Skeletal muscle satellite cell (primary cell): ENCODE measurements around the gene MYCL. TPM values are rescaled to one million over a fixed set of nuclear protein-coding genes. Genes with fewer than 3 reads are reported as not detected.

Experiments
- H3K27me3 ChIP-seq: 2 replicates; pipeline ENCODE4 v1.7.0; 2013; ENCODE audit warnings: low read length; ENCODE audit not compliant: control insufficient read depth, insufficient read depth
- H3K36me3 ChIP-seq: 2 replicates; pipeline ENCODE4 v1.7.0; 2013; ENCODE audit warnings: mild to moderate bottlenecking, control low read depth, low read length; ENCODE audit not compliant: insufficient read depth
- H3K4me1 ChIP-seq: 2 replicates; pipeline ENCODE4 v1.7.0; 2013; ENCODE audit warnings: low read length; ENCODE audit not compliant: control insufficient read depth, insufficient read depth
- H3K4me2 ChIP-seq: 2 replicates; pipeline ENCODE4 v1.7.0; 2013; ENCODE audit warnings: mild to moderate bottlenecking, low read length
- H3K4me3 ChIP-seq: 2 replicates; pipeline ENCODE4 v1.7.0; 2013; ENCODE audit warnings: low read length
- H3K9ac ChIP-seq: 2 replicates; pipeline ENCODE4 v1.7.0; 2013; ENCODE audit warnings: mild to moderate bottlenecking, low read depth, low read length, moderate library complexity
- H3K9me3 ChIP-seq: replicated peaks from 2 replicates; pipeline ENCODE4 v1.7.0; 2013; ENCODE audit warnings: mild to moderate bottlenecking, control low read depth, low read length
- total RNA-seq: library from RNA; depleted of rRNA; stranded (reverse); fragments of >200 nt; gene quantifications from 2 replicates; pipeline ENCODE4 v1.2.3, GENCODE V29; 2012; rRNA removed

Gene MYCL
- total RNA-seq: 0.25 and 1.5 TPM in 2 replicates

- H3K9me3 ChIP-seq: no peaks in the 10 kb centered on the region
- peak within 1 kb of the TSS; percentile 81 for H3K4me3 ChIP-seq
- H3K27me3 ChIP-seq: peaks cover 58% of the 10 kb centered on the region
- no peaks in the 10 kb centered on the region for H3K36me3 ChIP-seq
- peaks cover 24% of the 10 kb centered on the region for H3K4me1 ChIP-seq
- peak within 1 kb of the TSS; percentile 69 for H3K9ac ChIP-seq
- H3K4me2 ChIP-seq: peak within 1 kb of the TSS; percentile 99
These were observed at the start of gene MYCL for GRCh38 chr1:39901714-39902459. Gene MYCL (minus strand): TSS chr1:39901917. CDS start chr1:39901434, 483 bp downstream.

GRCh38 chr1:39949891-39950290, 48.2 kb upstream of the MYCL start:
- Histone ChIP-seq H3K9me3 (no peaks in the 10 kb centered on the region), H3K4me2 (no peak overlapping the region), H3K9ac (no peak overlapping the region), H3K27me3 (peaks cover 25% of the 10 kb centered on the region), H3K36me3 (no peaks in the 10 kb centered on the region), H3K4me3 (no peak overlapping the region), H3K4me1 (peaks cover 5% of the 10 kb centered on the region)

GRCh38 chr1:39947260-39947659, 45.5 kb upstream of the MYCL start:
- no peak overlapping the region for H3K9ac ChIP-seq
- H3K27me3 ChIP-seq: peaks cover 47% of the 10 kb centered on the region
- H3K9me3 ChIP-seq: no peaks in the 10 kb centered on the region
- no peak overlapping the region for H3K4me2 ChIP-seq
- H3K4me3 ChIP-seq: no peak overlapping the region
- H3K4me1 ChIP-seq: no peaks in the 10 kb centered on the region
- H3K36me3 ChIP-seq: no peaks in the 10 kb centered on the region

- Histone ChIP-seq H3K27me3 (peaks cover 57% of the 10 kb centered on the region), H3K4me2 (no peak overlapping the region), H3K9ac (no peak overlapping the region), H3K36me3 (no peaks in the 10 kb centered on the region), H3K4me1 (no peaks in the 10 kb centered on the region), H3K9me3 (no peaks in the 10 kb centered on the region), H3K4me3 (no peak overlapping the region)
These were observed 44.5 kb upstream of the MYCL start for GRCh38 chr1:39946216-39946615.

- no peak overlapping the region for H3K4me2 ChIP-seq
- no peaks in the 10 kb centered on the region for H3K36me3 ChIP-seq
- no peaks in the 10 kb centered on the region for H3K9me3 ChIP-seq
- H3K4me1 ChIP-seq: no peaks in the 10 kb centered on the region
- no peak overlapping the region for H3K4me3 ChIP-seq
- H3K9ac ChIP-seq: no peak overlapping the region
- peaks cover 59% of the 10 kb centered on the region for H3K27me3 ChIP-seq
These were observed 42.8 kb upstream of the MYCL start for GRCh38 chr1:39944410-39945112.

- peaks cover 59% of the 10 kb centered on the region for H3K27me3 ChIP-seq
- H3K4me1 ChIP-seq: no peaks in the 10 kb centered on the region
- H3K4me3 ChIP-seq: no peak overlapping the region
- H3K9me3 ChIP-seq: no peaks in the 10 kb centered on the region
- no peak overlapping the region for H3K4me2 ChIP-seq
- no peak overlapping the region for H3K9ac ChIP-seq
- no peaks in the 10 kb centered on the region for H3K36me3 ChIP-seq
These were observed 42.0 kb upstream of the MYCL start for GRCh38 chr1:39943471-39944290.

GRCh38 chr1:39940980-39941871, 39.5 kb upstream of the MYCL start:
- H3K27me3 ChIP-seq: peaks cover 59% of the 10 kb centered on the region
- H3K36me3 ChIP-seq: no peaks in the 10 kb centered on the region

GRCh38 chr1:39940253-39940652, 38.5 kb upstream of the MYCL start:
- H3K9me3 ChIP-seq: no peaks in the 10 kb centered on the region
- H3K4me2 ChIP-seq: no peak overlapping the region
- H3K36me3 ChIP-seq: no peaks in the 10 kb centered on the region
- peaks cover 57% of the 10 kb centered on the region for H3K27me3 ChIP-seq
- no peak overlapping the region for H3K9ac ChIP-seq
- no peak overlapping the region for H3K4me3 ChIP-seq
- H3K4me1 ChIP-seq: no peaks in the 10 kb centered on the region

More at GRCh38 chr1:39940980-39941871, 39.5 kb upstream of the MYCL start:
- no peak overlapping the region for H3K4me2 ChIP-seq
- no peak overlapping the region for H3K9ac ChIP-seq
- H3K4me3 ChIP-seq: no peak overlapping the region
- H3K9me3 ChIP-seq: no peaks in the 10 kb centered on the region
- H3K4me1 ChIP-seq: no peaks in the 10 kb centered on the region

GRCh38 chr1:39938856-39939255, 37.1 kb upstream of the MYCL start:
- Histone ChIP-seq H3K4me2 (no peak overlapping the region), H3K36me3 (no peaks in the 10 kb centered on the region), H3K27me3 (peaks cover 49% of the 10 kb centered on the region), H3K4me3 (no peak overlapping the region), H3K9ac (no peak overlapping the region), H3K9me3 (no peaks in the 10 kb centered on the region), H3K4me1 (peaks cover 10% of the 10 kb centered on the region)

GRCh38 chr1:39936724-39937491, 35.2 kb upstream of the MYCL start:
- Histone ChIP-seq H3K36me3 (no peaks in the 10 kb centered on the region), H3K4me2 (no peak overlapping the region), H3K9ac (no peak overlapping the region), H3K4me1 (peaks cover 14% of the 10 kb centered on the region), H3K27me3 (peaks cover 31% of the 10 kb centered on the region), H3K9me3 (no peaks in the 10 kb centered on the region), H3K4me3 (no peak overlapping the region)
